Measurements from ENCODE around the gene FAM221A.
"Not testable (repeated sequence)": the region's sequence is repeated elsewhere in the genome, so short reads cannot be mapped to it uniquely, and the experiment has no call there.

Gene FAM221A

DNA sequence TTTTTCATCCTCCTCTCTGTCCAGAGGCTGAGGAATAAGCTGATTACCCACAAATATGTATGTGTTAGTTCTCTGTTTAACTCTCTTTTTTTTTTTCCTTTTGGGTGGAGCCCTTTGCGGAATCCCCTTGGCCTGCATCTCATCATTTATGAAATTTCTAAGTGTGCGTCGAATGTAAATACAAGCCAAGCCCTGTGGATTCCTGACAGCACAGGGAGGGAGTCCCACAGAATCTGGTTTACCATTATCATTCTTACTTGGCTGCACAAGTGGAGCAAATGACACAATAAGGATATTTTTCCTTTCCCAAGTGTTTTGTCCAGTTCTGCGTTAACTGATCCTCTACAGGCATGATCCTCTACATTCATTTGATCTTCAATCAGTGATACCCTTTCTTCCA is 41.5 kb downstream of the FAM221A start:
- no peaks in the 10 kb centered on the region for H3K36me3 Mint-ChIP-seq
- no peaks in the 10 kb centered on the region for H3K9me3 Mint-ChIP-seq
- no peak overlapping the region for H3K4me3 Mint-ChIP-seq
- no peak overlapping the region for H3K27ac Mint-ChIP-seq
- DNase-seq (ENCODE audit: low spot score in 2 of 2) (no peak), ATAC-seq (no peak)
- H3K4me1 Mint-ChIP-seq = no peaks in the 10 kb centered on the region

- H3K4me3 Mint-ChIP-seq; H3K36me3 Mint-ChIP-seq; H3K27ac Mint-ChIP-seq; ATAC-seq; H3K4me1 Mint-ChIP-seq; DNase-seq (ENCODE audit: low spot score in 2 of 2); H3K9me3 Mint-ChIP-seq: not testable (repeated sequence)
Measured at GRCh38 chr7:23722587-23723216, 42.7 kb downstream of the FAM221A start.

GRCh38 chr7:23724113-23724512 is 44.1 kb downstream of the FAM221A start:
- H3K9me3 Mint-ChIP-seq; H3K4me1 Mint-ChIP-seq; H3K36me3 Mint-ChIP-seq; ATAC-seq; H3K27ac Mint-ChIP-seq; H3K4me3 Mint-ChIP-seq; DNase-seq (ENCODE audit: low spot score in 2 of 2): not testable (repeated sequence)

GRCh38 chr7:23742051-23742450 is 62.1 kb downstream of the FAM221A start:
- H3K27ac Mint-ChIP-seq = no peak overlapping the region
- no peak overlapping the region for H3K4me3 Mint-ChIP-seq
- H3K36me3 Mint-ChIP-seq = no peaks in the 10 kb centered on the region
- H3K4me1 Mint-ChIP-seq = no peaks in the 10 kb centered on the region
- H3K9me3 Mint-ChIP-seq = peaks cover 18% of the 10 kb centered on the region
- no peak for DNase-seq (ENCODE audit: low spot score in 2 of 2)
- ATAC-seq = peak; percentile 54

- ATAC-seq = no peak
- Mint-ChIP-seq H3K36me3 (no peaks in the 10 kb centered on the region), H3K9me3 (peaks cover 18% of the 10 kb centered on the region), H3K4me3 (no peak overlapping the region), H3K27ac (no peak overlapping the region), H3K4me1 (no peaks in the 10 kb centered on the region)
- DNase-seq (ENCODE audit: low spot score in 2 of 2) = no peak
Measured at GRCh38 chr7:23743226-23743625, 63.2 kb downstream of the FAM221A start.

DNA sequence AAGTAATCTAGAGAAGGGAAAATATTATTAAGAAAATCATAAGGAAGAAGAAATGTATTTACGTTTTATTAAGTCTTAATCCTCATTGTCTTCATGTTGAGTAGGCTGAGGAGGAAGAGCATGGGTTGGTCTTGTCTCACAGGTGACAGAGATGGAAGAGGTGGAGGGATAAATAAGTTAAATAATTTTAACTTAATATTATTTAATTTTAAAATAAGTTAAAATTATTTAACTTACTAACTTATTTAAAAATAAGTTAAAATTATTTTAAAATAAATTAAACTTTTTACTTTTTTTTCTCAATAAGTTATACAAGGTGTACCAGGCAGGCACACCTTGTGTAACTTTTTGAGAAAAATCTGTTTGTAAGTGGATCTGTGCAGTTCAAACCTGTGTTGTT is 66.6 kb downstream of the FAM221A start:
- DNase-seq (ENCODE audit: low spot score in 2 of 2) (no peak), ATAC-seq (no peak)
- no peak overlapping the region for H3K4me3 Mint-ChIP-seq
- peaks cover 18% of the 10 kb centered on the region for H3K9me3 Mint-ChIP-seq
- H3K27ac Mint-ChIP-seq = no peak overlapping the region
- no peaks in the 10 kb centered on the region for H3K36me3 Mint-ChIP-seq
- H3K4me1 Mint-ChIP-seq = no peaks in the 10 kb centered on the region

GRCh38 chr7:23751852-23752251 is 71.9 kb downstream of the FAM221A start:
- no peak overlapping the region for H3K27ac Mint-ChIP-seq
- no peak overlapping the region for H3K4me3 Mint-ChIP-seq
- no peaks in the 10 kb centered on the region for H3K36me3 Mint-ChIP-seq
- no peaks in the 10 kb centered on the region for H3K9me3 Mint-ChIP-seq
- ATAC-seq = no peak
- no peaks in the 10 kb centered on the region for H3K4me1 Mint-ChIP-seq
- DNase-seq (ENCODE audit: low spot score in 2 of 2) = no peak

All from stimulated activated effector memory CD8-positive, alpha-beta T cell treated with anti-CD3 and anti-CD28 coated beads, Interleukin-12 subunit alpha, Interleukin-12 subunit beta, amount 100 ng/mL, for 72 hours (primary cell).